SK-MEL-5 (cell line): Measurements from ENCODE around the gene VWA8. TPM values are rescaled to one million over a fixed set of nuclear protein-coding genes. Genes with fewer than 3 reads are reported as not detected.
"Not testable (repeated sequence)": the region's sequence is repeated elsewhere in the genome, so short reads cannot be mapped to it uniquely, and the experiment has no call there.

ENCODE experiments used
- DNase-seq: peaks from one replicate; pipeline ENCODE4 v3.0.0-alpha.2; 2016; ENCODE audit warnings: low read depth, low spot score
- in situ Hi-C: cut with HindIII; loops from 2 replicates; pipeline ENCODE4 v1.10.0; 2016; ENCODE audit warnings: low sequenced_read_pairs, high pct_unique_total_duplicates, low pct_unique_long_range_greater_than_20kb
- total RNA-seq: library from RNA; depleted of rRNA; stranded (reverse); fragments of >200 nt; shearing (Covaris generic); gene quantifications from 2 replicates; pipeline ENCODE4 v1.2.3, GENCODE V29; 2014

Gene VWA8
- total RNA-seq, 1 experiment from 2014 or later = 20.3 TPM

DNA sequence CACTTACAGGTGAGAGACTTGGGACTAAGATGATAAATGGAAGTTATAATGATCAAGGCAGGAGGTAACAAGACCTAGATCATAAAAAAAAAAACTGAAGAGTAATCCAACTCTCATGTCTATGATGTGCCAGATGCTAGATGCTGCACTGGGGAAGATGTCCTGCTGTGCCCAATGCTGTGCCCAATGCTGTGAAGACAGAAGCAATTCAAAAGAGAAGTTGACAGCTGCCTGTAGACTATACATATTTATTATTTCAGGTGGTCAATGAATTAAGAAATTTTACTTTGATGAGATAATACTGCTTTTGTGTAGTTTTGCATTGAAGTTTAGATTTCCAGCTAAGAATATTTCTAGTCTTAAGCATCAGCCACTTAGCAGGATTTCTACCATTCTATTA is 21.5 kb downstream of the VWA8 start:
- no peak for DNase-seq
- in situ Hi-C loops = no loop called here

- in situ Hi-C loops = no loop called here
- no peak for DNase-seq
These were observed 22.0 kb downstream of the VWA8 start for GRCh38 chr13:41938918-41939317.

DNA sequence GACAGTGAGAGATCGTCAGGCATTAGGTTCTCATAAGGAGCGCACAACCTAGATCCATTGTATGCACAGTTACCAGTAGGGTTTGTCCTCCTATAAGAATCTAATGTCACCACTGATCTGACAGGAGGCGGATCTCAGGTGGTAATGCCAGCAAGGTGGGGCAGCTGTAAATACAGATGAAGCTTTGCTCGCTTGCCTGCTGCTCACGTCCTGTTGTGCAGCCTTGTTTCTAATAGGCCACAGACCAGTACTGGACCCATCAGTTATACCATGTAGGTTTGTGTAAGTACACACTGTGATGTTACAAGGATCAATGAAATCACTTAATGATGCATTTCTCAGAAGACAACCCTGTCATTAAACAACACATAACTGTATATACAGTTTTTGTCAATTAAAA is 23.5 kb downstream of the VWA8 start:
- in situ Hi-C loops = no loop called here
- no peak for DNase-seq

- no peak for DNase-seq
- in situ Hi-C loops = no loop called here
These were observed 25.4 kb downstream of the VWA8 start for GRCh38 chr13:41935501-41935900.

DNA sequence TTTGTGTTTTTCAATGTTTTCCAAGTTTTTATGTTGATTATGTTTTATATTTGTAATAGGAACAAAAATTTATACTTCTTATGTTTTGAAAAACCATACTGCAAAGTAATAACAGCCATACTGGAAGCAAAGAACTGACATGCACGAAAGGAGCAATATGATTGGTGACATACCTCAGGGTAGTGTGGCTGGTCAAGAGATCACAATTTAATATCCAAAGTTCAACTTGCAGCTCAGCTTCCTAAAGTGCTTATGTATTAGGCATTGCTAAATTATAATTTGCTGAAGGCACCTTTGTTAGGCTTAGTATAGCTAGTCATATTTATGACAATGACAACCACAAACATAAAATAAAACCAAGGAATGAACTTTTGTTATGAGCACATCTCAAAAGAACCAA is 25.9 kb downstream of the VWA8 start:
- no peak for DNase-seq
- in situ Hi-C loops = no loop called here

- in situ Hi-C loops = no loop called here
- DNase-seq = no peak
These were observed 26.8 kb downstream of the VWA8 start for GRCh38 chr13:41934120-41934519.

DNA sequence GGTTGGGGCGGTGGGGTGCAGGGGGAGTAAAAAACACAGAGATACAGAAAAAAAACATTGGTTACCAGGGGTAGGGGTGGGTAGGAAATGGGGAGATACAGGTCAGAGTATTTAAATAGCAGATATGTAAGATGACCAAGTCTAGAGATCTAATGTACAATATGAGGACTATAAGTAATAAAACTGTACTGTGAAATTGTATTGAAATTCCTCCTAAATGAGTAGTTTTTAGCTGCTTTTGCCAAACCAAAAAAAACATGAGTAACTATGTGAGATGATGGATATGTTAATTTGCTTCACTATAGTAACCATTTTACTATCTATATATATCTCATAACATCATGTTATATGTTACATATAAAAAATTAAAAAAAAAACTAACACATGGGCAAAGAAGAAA is 29.6 kb downstream of the VWA8 start:
- in situ Hi-C loops = no loop called here
- DNase-seq = no peak

DNA sequence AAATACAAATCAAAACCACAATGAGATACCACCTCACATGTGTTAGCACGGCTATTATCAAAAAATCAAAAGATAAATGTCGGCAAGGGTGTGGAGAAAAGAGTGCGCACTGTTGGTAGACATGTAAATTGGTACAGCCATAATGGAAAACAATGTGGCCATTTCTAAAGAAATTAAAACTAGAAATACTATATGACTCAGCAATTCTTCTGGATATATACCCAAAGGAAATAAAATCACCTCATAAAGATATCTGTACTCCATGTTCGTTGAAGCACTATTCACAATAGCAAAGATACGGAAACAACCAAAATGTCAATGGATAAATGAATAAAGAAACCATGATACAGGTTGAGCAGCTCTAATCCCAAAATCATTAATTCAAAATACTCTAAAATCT is 30.8 kb downstream of the VWA8 start:
- DNase-seq = no peak
- in situ Hi-C loops = no loop called here

DNA sequence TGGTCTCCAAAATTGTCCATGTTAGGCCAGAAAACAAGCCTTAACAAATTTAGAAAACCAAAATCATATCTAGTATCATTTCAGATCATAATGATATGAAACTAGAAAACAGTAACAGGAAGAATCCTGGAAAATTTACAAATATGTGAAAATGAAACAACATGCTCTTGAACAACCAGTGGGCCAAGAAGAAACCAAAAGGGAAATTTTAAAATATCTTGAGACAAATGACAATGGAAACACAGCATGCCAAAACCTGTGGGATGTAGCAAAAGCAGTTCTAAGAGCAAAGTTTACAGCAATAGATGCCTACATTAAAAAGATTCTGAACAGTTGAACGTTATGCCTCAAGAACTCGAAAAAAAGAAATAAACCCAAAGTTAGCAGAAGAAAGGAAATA is 32.6 kb downstream of the VWA8 start:
- DNase-seq = no peak
- in situ Hi-C loops = no loop called here

- in situ Hi-C loops = no loop called here
- no peak for DNase-seq
These were observed 35.9 kb downstream of the VWA8 start for GRCh38 chr13:41925014-41925413.

GRCh38 chr13:41922894-41923293 is 38.0 kb downstream of the VWA8 start:
- in situ Hi-C loops, DNase-seq: not testable (repeated sequence)

- in situ Hi-C loops = no loop called here
- DNase-seq = no peak
These were observed 41.0 kb downstream of the VWA8 start for GRCh38 chr13:41919741-41920487.

GRCh38 chr13:41919031-41919740 is 41.7 kb downstream of the VWA8 start:
- no peak for DNase-seq
- in situ Hi-C loops = no loop called here

DNA sequence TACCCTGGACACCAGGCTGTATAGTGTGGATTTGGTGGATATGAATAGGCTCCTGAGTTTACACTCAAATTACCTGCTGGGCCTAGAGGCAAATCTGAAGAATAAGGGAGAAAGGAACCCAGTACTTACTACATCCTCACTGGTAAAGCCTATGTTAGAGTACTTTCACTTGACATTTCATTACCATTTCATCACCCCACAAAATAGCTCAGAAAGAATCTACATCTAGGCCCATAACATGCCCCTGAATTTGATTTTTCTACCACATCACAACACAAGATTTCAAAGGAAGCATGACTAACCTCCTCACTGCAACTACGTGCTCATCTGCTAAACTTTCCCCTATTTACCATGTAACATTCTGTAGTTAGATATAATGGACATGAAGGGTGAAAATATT is 43.3 kb downstream of the VWA8 start:
- in situ Hi-C loops = no loop called here
- DNase-seq = no peak

DNA sequence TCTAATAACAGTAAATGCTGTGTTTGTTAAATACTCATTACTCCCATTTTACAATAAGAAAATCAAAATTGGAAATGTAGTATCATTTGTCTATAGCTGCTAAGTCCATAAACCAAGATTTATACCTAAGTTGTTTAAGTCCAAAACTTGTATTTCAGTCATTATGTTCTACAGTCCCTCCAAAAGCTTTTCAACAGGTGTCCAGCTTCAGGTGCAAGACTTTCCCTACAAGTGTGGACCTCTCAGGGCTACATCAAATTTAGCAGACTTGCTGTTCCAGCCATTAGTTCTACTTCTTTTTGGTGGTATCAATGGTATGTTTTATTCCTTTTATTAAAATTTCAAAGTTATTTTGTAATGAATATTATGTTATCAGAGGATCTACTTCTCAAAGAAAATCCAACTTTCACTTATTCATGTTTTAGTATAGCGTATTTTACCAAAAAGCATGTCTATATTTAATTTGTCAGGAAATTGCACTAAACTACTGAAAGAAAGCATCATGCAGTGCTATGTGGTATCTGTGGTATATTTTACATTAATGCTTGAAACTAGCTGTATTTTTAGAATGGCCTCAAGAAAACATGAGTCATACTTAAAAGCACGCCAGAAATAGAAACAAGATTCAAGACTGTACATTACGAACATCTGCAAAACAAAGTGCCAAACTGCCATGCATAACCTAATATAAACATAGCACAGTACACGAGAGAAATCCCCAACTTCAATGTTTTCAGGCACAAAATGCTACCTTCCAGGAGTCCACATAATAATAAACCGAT is 44.5 kb downstream of the VWA8 start:
- in situ Hi-C loops = no loop called here
- DNase-seq = peak; percentile 37

- in situ Hi-C loops = no loop called here
These were observed 45.8 kb downstream of the VWA8 start for GRCh38 chr13:41915081-41915480.

DNA sequence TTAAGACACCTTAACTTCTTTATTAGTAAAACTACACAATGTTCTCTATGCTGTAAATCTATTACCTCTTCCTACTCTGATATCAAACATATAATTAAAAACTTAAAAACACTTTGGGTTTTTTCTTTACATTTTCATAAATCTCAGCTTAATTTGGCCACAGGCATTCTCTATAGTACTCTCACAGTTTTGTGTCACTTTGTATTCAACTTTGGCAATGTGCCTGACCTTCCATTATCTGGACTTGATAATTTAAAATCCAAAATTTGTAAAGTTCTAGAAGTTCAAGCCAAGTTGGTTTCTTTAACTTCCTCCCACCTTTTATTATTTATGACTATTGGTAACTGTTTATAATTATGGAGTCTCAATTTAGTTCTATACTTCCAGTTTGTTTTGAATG is 46.4 kb downstream of the VWA8 start:
- in situ Hi-C loops = no loop called here
- DNase-seq = no peak

More at GRCh38 chr13:41915081-41915480, 45.8 kb downstream of the VWA8 start:
- DNase-seq = peak; percentile 76

DNA sequence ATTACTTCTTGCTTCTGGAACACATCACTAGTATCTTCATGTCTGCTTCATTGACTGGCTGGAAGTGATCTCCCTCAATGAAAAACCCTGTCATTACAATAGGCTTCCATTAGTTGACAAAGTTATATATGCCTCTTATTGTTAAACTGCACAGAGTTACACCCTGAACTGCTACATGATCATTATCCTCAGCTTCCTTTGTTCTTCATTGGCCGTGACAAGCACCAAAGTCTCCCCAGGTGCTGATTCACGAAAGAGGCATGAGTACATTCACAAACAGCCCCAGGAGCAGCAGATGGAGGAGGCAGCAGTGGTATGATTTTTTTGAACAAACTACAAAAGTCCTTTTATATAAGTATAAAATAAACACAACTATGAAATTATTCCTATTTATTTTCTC is 51.4 kb downstream of the VWA8 start:
- no peak for DNase-seq
- in situ Hi-C loops = no loop called here
